Mesothelial cell of epicardium (in vitro differentiated cells): ENCODE data around the gene MEIOC. TPM values are rescaled to one million over a fixed set of nuclear protein-coding genes. Genes with fewer than 3 reads are reported as not detected.
"Not testable (repeated sequence)": the region's sequence is repeated elsewhere in the genome, so short reads cannot be mapped to it uniquely, and the experiment has no call there.

Source experiments
- DNase-seq, 2 experiments: peaks; one replicate each; pipeline ENCODE4 v3.0.0; 2021; ENCODE audit warnings: low spot score in 2 of 2; ENCODE audit not compliant: unreplicated experiment in 2 of 2
- H3K27ac Mint-ChIP-seq: 2 replicates; pipeline ENCODE4 v1.8.0; 2021; ENCODE audit warnings: mixed read lengths
- H3K27me3 Mint-ChIP-seq: 2 replicates; pipeline ENCODE4 v1.8.0; 2021; ENCODE audit warnings: low read depth, mixed read lengths
- H3K36me3 Mint-ChIP-seq: 2 replicates; pipeline ENCODE4 v1.8.0; 2021; ENCODE audit warnings: mixed read lengths
- H3K4me1 Mint-ChIP-seq: 2 replicates; pipeline ENCODE4 v1.8.0; 2021; ENCODE audit warnings: mixed read lengths
- H3K4me3 Mint-ChIP-seq: 2 replicates; pipeline ENCODE4 v1.8.0; 2021; ENCODE audit warnings: mild to moderate bottlenecking, moderate library complexity, mixed read lengths
- H3K9me3 Mint-ChIP-seq: 2 replicates; pipeline ENCODE4 v1.8.0; 2021; ENCODE audit warnings: mixed read lengths
- total RNA-seq: library from RNA; stranded (reverse); gene quantifications from 3 replicates; pipeline ENCODE4 v1.2.1, GENCODE V29; 2021
- TF ChIP-seq, protein P1 (sequence below): fragments of 200-600 bp; sonication (generic); IDR thresholded peaks from one replicate; pipeline ENCODE4 v1.5.0; 2021; ENCODE audit warnings: antibody characterized with exemption; ENCODE audit not compliant: unreplicated experiment

MEIOC gene
- total RNA-seq, 1 donor from 2014 or later: 0.11 TPM

GRCh38 chr17:44628243-44629188 lies 27.8 kb upstream of the MEIOC start:
- Mint-ChIP-seq H3K36me3 (no peaks in the 10 kb centered on the region), H3K27me3 (no peaks in the 10 kb centered on the region), H3K4me3 (no peak overlapping the region), H3K4me1 (peaks cover 21% of the 10 kb centered on the region), H3K27ac (peak overlapping the region; percentile 80), H3K9me3 (no peaks in the 10 kb centered on the region)
- TF ChIP-seq, protein P1, sequence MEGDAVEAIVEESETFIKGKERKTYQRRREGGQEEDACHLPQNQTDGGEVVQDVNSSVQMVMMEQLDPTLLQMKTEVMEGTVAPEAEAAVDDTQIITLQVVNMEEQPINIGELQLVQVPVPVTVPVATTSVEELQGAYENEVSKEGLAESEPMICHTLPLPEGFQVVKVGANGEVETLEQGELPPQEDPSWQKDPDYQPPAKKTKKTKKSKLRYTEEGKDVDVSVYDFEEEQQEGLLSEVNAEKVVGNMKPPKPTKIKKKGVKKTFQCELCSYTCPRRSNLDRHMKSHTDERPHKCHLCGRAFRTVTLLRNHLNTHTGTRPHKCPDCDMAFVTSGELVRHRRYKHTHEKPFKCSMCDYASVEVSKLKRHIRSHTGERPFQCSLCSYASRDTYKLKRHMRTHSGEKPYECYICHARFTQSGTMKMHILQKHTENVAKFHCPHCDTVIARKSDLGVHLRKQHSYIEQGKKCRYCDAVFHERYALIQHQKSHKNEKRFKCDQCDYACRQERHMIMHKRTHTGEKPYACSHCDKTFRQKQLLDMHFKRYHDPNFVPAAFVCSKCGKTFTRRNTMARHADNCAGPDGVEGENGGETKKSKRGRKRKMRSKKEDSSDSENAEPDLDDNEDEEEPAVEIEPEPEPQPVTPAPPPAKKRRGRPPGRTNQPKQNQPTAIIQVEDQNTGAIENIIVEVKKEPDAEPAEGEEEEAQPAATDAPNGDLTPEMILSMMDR: no peak
- no peak for DNase-seq

GRCh38 chr17:44629314-44629713 lies 27.0 kb upstream of the MEIOC start:
- Mint-ChIP-seq H3K36me3 (no peaks in the 10 kb centered on the region), H3K4me3 (no peak overlapping the region), H3K27ac (no peak overlapping the region), H3K9me3 (no peaks in the 10 kb centered on the region), H3K4me1 (peaks cover 21% of the 10 kb centered on the region), H3K27me3 (no peaks in the 10 kb centered on the region)
- no peak for DNase-seq
- TF ChIP-seq, protein P1: no peak

- peak overlapping the region; percentile 45 for H3K27ac Mint-ChIP-seq
- H3K36me3 Mint-ChIP-seq: no peaks in the 10 kb centered on the region
- no peaks in the 10 kb centered on the region for H3K9me3 Mint-ChIP-seq
- H3K27me3 Mint-ChIP-seq: no peaks in the 10 kb centered on the region
- TF ChIP-seq, protein P1: no peak
- no peak overlapping the region for H3K4me3 Mint-ChIP-seq
- H3K4me1 Mint-ChIP-seq: peaks cover 21% of the 10 kb centered on the region
- DNase-seq: no peak
Observed at GRCh38 chr17:44630703-44631102, 25.6 kb upstream of the MEIOC start.

DNA sequence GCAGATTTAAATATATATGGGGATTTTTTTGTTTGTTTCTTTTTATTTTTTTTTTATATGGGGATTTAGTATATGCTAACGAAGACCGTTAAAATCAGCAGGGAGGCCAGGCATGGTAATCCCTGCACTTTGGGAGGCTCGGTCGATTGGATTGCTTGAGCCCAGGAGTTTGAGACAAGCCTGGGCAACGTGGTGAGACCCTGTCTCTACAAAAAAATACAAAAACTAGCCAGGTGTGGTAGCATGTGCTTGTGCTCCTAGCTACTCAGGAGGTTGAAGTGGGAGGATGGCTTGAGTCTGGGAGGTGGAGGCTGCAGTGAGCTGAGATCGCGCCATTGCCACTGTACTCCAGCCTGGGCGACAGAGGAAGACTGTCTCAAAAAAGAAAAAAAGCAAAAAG lies 22.3 kb upstream of the MEIOC start:
- Mint-ChIP-seq H3K4me3 (no peak overlapping the region), H3K4me1 (peaks cover 3% of the 10 kb centered on the region), H3K27ac (no peak overlapping the region), H3K9me3 (no peaks in the 10 kb centered on the region), H3K27me3 (no peaks in the 10 kb centered on the region), H3K36me3 (no peaks in the 10 kb centered on the region)
- no peak for DNase-seq
- TF ChIP-seq, protein P1: no peak

- not testable (repeated sequence) for H3K9me3 Mint-ChIP-seq, H3K27me3 Mint-ChIP-seq, H3K27ac Mint-ChIP-seq, H3K36me3 Mint-ChIP-seq, H3K4me1 Mint-ChIP-seq, DNase-seq, H3K4me3 Mint-ChIP-seq
Observed at GRCh38 chr17:44634401-44634800, 21.9 kb upstream of the MEIOC start.

DNA sequence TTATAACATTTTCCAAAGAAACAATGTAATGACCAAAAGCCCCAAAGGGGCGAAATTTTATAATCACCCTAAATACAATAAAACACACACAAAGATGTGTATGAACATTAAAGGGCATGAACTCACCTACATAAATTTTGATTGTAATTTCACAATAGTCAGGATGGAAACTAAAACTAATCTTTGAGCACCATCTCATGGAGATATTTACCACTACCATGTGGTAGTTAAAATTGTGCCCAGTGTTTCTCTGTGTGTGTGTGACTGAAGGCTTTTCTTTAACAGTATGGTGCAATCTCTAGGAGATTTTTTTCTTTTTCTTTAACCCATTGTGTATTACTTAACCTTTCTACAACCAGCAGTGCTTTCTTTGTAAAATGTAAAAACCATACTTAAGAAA lies 19.7 kb upstream of the MEIOC start:
- no peaks in the 10 kb centered on the region for H3K27me3 Mint-ChIP-seq
- no peaks in the 10 kb centered on the region for H3K9me3 Mint-ChIP-seq
- H3K4me1 Mint-ChIP-seq: no peaks in the 10 kb centered on the region
- H3K27ac Mint-ChIP-seq: no peak overlapping the region
- no peak overlapping the region for H3K4me3 Mint-ChIP-seq
- DNase-seq: no peak
- H3K36me3 Mint-ChIP-seq: no peaks in the 10 kb centered on the region
- TF ChIP-seq, protein P1: peak; percentile 28
